ENCODE data around the gene SOX5.

DNA sequence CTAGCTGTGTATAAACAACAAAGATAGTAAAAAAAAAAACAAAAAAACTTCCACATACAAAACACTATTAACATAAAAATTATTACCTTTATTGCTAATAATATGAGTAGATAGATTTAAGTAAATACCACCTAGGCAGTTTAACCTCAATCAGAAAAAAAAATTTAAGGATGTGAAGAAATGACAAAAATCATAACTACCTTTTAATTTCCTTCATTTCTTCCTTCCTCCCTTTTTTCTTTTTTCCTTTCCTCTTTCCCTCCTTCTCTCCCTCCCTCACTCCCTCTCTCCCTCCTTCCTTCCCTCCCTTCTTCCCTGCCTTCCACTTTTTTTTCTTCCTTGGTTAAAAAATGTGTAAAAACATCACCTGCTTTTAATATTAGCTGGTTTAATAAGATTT lies 81.7 kb downstream of the SOX5 start:
- TF ChIP-seq, protein P1, sequence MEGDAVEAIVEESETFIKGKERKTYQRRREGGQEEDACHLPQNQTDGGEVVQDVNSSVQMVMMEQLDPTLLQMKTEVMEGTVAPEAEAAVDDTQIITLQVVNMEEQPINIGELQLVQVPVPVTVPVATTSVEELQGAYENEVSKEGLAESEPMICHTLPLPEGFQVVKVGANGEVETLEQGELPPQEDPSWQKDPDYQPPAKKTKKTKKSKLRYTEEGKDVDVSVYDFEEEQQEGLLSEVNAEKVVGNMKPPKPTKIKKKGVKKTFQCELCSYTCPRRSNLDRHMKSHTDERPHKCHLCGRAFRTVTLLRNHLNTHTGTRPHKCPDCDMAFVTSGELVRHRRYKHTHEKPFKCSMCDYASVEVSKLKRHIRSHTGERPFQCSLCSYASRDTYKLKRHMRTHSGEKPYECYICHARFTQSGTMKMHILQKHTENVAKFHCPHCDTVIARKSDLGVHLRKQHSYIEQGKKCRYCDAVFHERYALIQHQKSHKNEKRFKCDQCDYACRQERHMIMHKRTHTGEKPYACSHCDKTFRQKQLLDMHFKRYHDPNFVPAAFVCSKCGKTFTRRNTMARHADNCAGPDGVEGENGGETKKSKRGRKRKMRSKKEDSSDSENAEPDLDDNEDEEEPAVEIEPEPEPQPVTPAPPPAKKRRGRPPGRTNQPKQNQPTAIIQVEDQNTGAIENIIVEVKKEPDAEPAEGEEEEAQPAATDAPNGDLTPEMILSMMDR (IDR thresholded peaks at IDR 0.05), result no peak
- TF ChIP-seq POLR2A (IDR thresholded peaks at IDR 0.05), result no peak

Measured in right lobe of liver (tissue), 4 donors.